ENCODE results near the gene SPDYE16.
"Not testable (repeated sequence)": the region's sequence is repeated elsewhere in the genome, so short reads cannot be mapped to it uniquely, and the experiment has no call there.

SPDYE16 gene

DNA sequence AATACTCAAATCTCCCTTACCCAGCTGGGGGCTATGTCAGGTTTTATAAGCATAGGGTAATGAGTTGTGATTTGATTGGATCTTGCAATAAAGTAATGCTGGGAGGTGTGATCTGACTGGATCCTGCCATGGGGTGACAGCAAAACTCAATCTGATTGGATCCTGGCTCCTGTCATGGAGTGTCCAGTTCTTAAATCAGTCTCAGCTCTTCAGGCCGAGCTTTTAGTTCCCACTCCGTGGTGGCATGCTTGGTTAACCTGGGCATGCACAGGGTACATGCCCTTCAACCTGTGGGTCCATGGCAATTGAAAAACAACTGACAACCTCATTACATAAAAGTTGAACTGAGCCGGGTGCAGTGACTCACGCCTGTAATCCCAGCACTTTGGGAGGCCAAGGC, 16.9 kb downstream of the SPDYE16 start:
- not testable (repeated sequence) for ATAC-seq (ENCODE audit: insufficient read depth, low read depth); H2AFZ ChIP-seq (ENCODE audit: low read depth, low read length); H3K27ac ChIP-seq (ENCODE audit: low read length); H3K27me3 ChIP-seq (ENCODE audit: insufficient read depth, low read length, poor library complexity); H3K4me3 ChIP-seq (ENCODE audit: low read depth in 1 of 2, low read length in 2 of 2); H3K9me3 ChIP-seq (ENCODE audit: insufficient read depth, low read length, severe bottlenecking); DNase-seq; H3K9ac ChIP-seq (ENCODE audit: low read depth, low read length); H3K4me2 ChIP-seq (ENCODE audit: insufficient read depth, low read length); H4K20me1 ChIP-seq (ENCODE audit: insufficient read depth, low read length); H3K79me2 ChIP-seq (ENCODE audit: insufficient read depth, low read length); H3K36me3 ChIP-seq (ENCODE audit: insufficient read depth, low read length); H3K4me1 ChIP-seq (ENCODE audit: insufficient read depth, low read length)

- H3K9me3 ChIP-seq (ENCODE audit: insufficient read depth, low read length, severe bottlenecking); H3K4me1 ChIP-seq (ENCODE audit: insufficient read depth, low read length); H4K20me1 ChIP-seq (ENCODE audit: insufficient read depth, low read length); H3K4me3 ChIP-seq (ENCODE audit: low read depth in 1 of 2, low read length in 2 of 2); H2AFZ ChIP-seq (ENCODE audit: low read depth, low read length); H3K9ac ChIP-seq (ENCODE audit: low read depth, low read length); H3K4me2 ChIP-seq (ENCODE audit: insufficient read depth, low read length); ATAC-seq (ENCODE audit: insufficient read depth, low read depth); H3K36me3 ChIP-seq (ENCODE audit: insufficient read depth, low read length); H3K27me3 ChIP-seq (ENCODE audit: insufficient read depth, low read length, poor library complexity); DNase-seq; H3K79me2 ChIP-seq (ENCODE audit: insufficient read depth, low read length); H3K27ac ChIP-seq (ENCODE audit: low read length): not testable (repeated sequence)
Observed at GRCh38 chr7:76516932-76517331, 26.2 kb downstream of the SPDYE16 start.

GRCh38 chr7:76515999-76516443, 27.1 kb downstream of the SPDYE16 start:
- peak; percentile 72 for ATAC-seq (ENCODE audit: insufficient read depth, low read depth)
- H2AFZ ChIP-seq (ENCODE audit: low read depth, low read length), result peak overlapping the region; percentile 39; the same call in 1 of the 2 replicates

GRCh38 chr7:76514926-76515771, 27.9 kb downstream of the SPDYE16 start:
- Histone ChIP-seq H3K79me2 (ENCODE audit: insufficient read depth, low read length) (no peaks in the 10 kb centered on the region), H3K9me3 (ENCODE audit: insufficient read depth, low read length, severe bottlenecking) (no peaks in the 10 kb centered on the region), H3K27me3 (ENCODE audit: insufficient read depth, low read length, poor library complexity) (no peaks in the 10 kb centered on the region), H3K9ac (ENCODE audit: low read depth, low read length) (no peak overlapping the region), H3K4me2 (ENCODE audit: insufficient read depth, low read length) (no peak overlapping the region), H3K4me3 (ENCODE audit: low read depth in 1 of 2, low read length in 2 of 2) (no peak overlapping the region), H3K36me3 (ENCODE audit: insufficient read depth, low read length) (no peaks in the 10 kb centered on the region), H3K4me1 (ENCODE audit: insufficient read depth, low read length) (peaks cover 5% of the 10 kb centered on the region; the same call in 1 of the 2 replicates), H4K20me1 (ENCODE audit: insufficient read depth, low read length) (no peaks in the 10 kb centered on the region), H3K27ac (ENCODE audit: low read length) (no peak overlapping the region), H2AFZ (ENCODE audit: low read depth, low read length) (no peak overlapping the region)
- ATAC-seq (ENCODE audit: insufficient read depth, low read depth) (no peak), DNase-seq (no peak)
- TF ChIP-seq CTCF (IDR thresholded peaks at IDR 0.05; ENCODE audit: borderline replicate concordance, extremely low read depth, low read length, poor library complexity, severe bottlenecking) (no peak), EZH2 (IDR thresholded peaks at IDR 0.05; ENCODE audit: borderline replicate concordance, low read depth, low read length, severe bottlenecking) (no peak)

More at GRCh38 chr7:76515999-76516443, 27.1 kb downstream of the SPDYE16 start:
- Histone ChIP-seq H4K20me1 (ENCODE audit: insufficient read depth, low read length) (no peaks in the 10 kb centered on the region), H3K9ac (ENCODE audit: low read depth, low read length) (no peak overlapping the region), H3K4me3 (ENCODE audit: low read depth in 1 of 2, low read length in 2 of 2) (no peak overlapping the region), H3K36me3 (ENCODE audit: insufficient read depth, low read length) (no peaks in the 10 kb centered on the region), H3K4me1 (ENCODE audit: insufficient read depth, low read length) (peaks cover 5% of the 10 kb centered on the region; the same call in 1 of the 2 replicates), H3K4me2 (ENCODE audit: insufficient read depth, low read length) (peak overlapping the region; percentile 50; the same call in 1 of the 2 replicates), H3K79me2 (ENCODE audit: insufficient read depth, low read length) (no peaks in the 10 kb centered on the region), H3K27ac (ENCODE audit: low read length) (no peak overlapping the region), H3K27me3 (ENCODE audit: insufficient read depth, low read length, poor library complexity) (no peaks in the 10 kb centered on the region), H3K9me3 (ENCODE audit: insufficient read depth, low read length, severe bottlenecking) (no peaks in the 10 kb centered on the region)
- DNase-seq, result peak; percentile 50
- TF ChIP-seq EZH2 (IDR thresholded peaks at IDR 0.05; ENCODE audit: borderline replicate concordance, low read depth, low read length, severe bottlenecking) (no peak), CTCF (IDR thresholded peaks at IDR 0.05; ENCODE audit: borderline replicate concordance, extremely low read depth, low read length, poor library complexity, severe bottlenecking) (peak; percentile 81)

Measured in DND-41 (cell line).